Activated CD8-positive, alpha-beta memory T cell treated with anti-CD3 and anti-CD28 coated beads, Interleukin-2, amount 10 ng/mL, durations not matched to agents 7 days and 5 days (primary cell): Measurements from ENCODE around the gene TGM4. TPM values are rescaled to one million over a fixed set of nuclear protein-coding genes. Genes with fewer than 3 reads are reported as not detected.

ENCODE experiments used
- ATAC-seq: fragments of 150-1000 bp; cut with Tn5 transposase; one replicate; pipeline ENCODE4 v1.10.0; 2021; ENCODE audit warnings: moderate library complexity
- CTCF ChIA-PET: fragments of 350-600 bp; sonication (Branson Sonifier 250); formaldehyde crosslinking; loops from one replicate; lab custom pipeline; 2021; ENCODE audit warnings: antibody characterized with exemption; lab: Charles Lee
- DNase-seq: peaks from one replicate; pipeline ENCODE4 v3.0.0-alpha.2; 2020
- H3K27ac Mint-ChIP-seq: one replicate; pipeline ENCODE4 v1.8.0; 2021; ENCODE audit warnings: mild to moderate bottlenecking, mixed read lengths
- H3K27me3 Mint-ChIP-seq: one replicate; pipeline ENCODE4 v1.8.0; 2021; ENCODE audit warnings: mixed read lengths
- H3K36me3 Mint-ChIP-seq: one replicate; pipeline ENCODE4 v1.8.0; 2021; ENCODE audit warnings: mild to moderate bottlenecking, mixed read lengths
- H3K4me1 Mint-ChIP-seq: one replicate; pipeline ENCODE4 v1.8.0; 2021; ENCODE audit warnings: mixed read lengths
- H3K4me3 Mint-ChIP-seq: one replicate; pipeline ENCODE4 v1.8.0; 2021; ENCODE audit warnings: mild to moderate bottlenecking, moderate library complexity, mixed read lengths
- H3K9me3 Mint-ChIP-seq: one replicate; pipeline ENCODE4 v1.8.0; 2022; ENCODE audit warnings: low read depth, mixed read lengths
- total RNA-seq, 2 experiments: library from RNA; stranded (reverse); gene quantifications; one replicate each; pipeline ENCODE4 v1.2.3, GENCODE V29; 2021

The TGM4 gene
- total RNA-seq, 2 experiments from 2014 or later: not detected

GRCh38 chr3:44955917-44956316 is 81.5 kb downstream of the TGM4 start:
- ATAC-seq (no peak), DNase-seq (no peak)
- H3K27ac Mint-ChIP-seq: no peak overlapping the region
- H3K4me1 Mint-ChIP-seq: peaks cover 14% of the 10 kb centered on the region
- no peaks in the 10 kb centered on the region for H3K27me3 Mint-ChIP-seq
- H3K36me3 Mint-ChIP-seq: peaks cover 9% of the 10 kb centered on the region
- H3K9me3 Mint-ChIP-seq: no peaks in the 10 kb centered on the region
- H3K4me3 Mint-ChIP-seq: no peak overlapping the region
- CTCF ChIA-PET: no interaction called here

GRCh38 chr3:44957986-44958385 is 83.6 kb downstream of the TGM4 start:
- H3K27me3 Mint-ChIP-seq: no peaks in the 10 kb centered on the region
- peaks cover 8% of the 10 kb centered on the region for H3K36me3 Mint-ChIP-seq
- H3K27ac Mint-ChIP-seq: no peak overlapping the region
- ATAC-seq (no peak), DNase-seq (no peak)
- CTCF ChIA-PET: no interaction called here
- H3K4me3 Mint-ChIP-seq: no peak overlapping the region
- no peaks in the 10 kb centered on the region for H3K9me3 Mint-ChIP-seq
- H3K4me1 Mint-ChIP-seq: peaks cover 17% of the 10 kb centered on the region

- peaks cover 8% of the 10 kb centered on the region for H3K36me3 Mint-ChIP-seq
- no peak overlapping the region for H3K4me3 Mint-ChIP-seq
- no peak overlapping the region for H3K27ac Mint-ChIP-seq
- DNase-seq (no peak), ATAC-seq (no peak)
- CTCF ChIA-PET: no interaction called here
- H3K4me1 Mint-ChIP-seq: peaks cover 17% of the 10 kb centered on the region
- no peaks in the 10 kb centered on the region for H3K27me3 Mint-ChIP-seq
- H3K9me3 Mint-ChIP-seq: no peaks in the 10 kb centered on the region
Observed at GRCh38 chr3:44958386-44958785, 84.0 kb downstream of the TGM4 start.

GRCh38 chr3:44960387-44961026 is 86.1 kb downstream of the TGM4 start:
- no peaks in the 10 kb centered on the region for H3K9me3 Mint-ChIP-seq
- H3K4me3 Mint-ChIP-seq: no peak overlapping the region
- no peaks in the 10 kb centered on the region for H3K27me3 Mint-ChIP-seq
- no peak for DNase-seq
- peaks cover 20% of the 10 kb centered on the region for H3K4me1 Mint-ChIP-seq
- CTCF ChIA-PET: no interaction called here
- no peak for ATAC-seq
- H3K36me3 Mint-ChIP-seq: peaks cover 8% of the 10 kb centered on the region
- H3K27ac Mint-ChIP-seq: no peak overlapping the region

- ATAC-seq (no peak), DNase-seq (no peak)
- Mint-ChIP-seq H3K27ac (no peak overlapping the region), H3K4me3 (no peak overlapping the region), H3K4me1 (peaks cover 27% of the 10 kb centered on the region), H3K27me3 (no peaks in the 10 kb centered on the region), H3K9me3 (no peaks in the 10 kb centered on the region), H3K36me3 (peaks cover 11% of the 10 kb centered on the region)
- CTCF ChIA-PET: no interaction called here
Observed at GRCh38 chr3:44961888-44962287, 87.5 kb downstream of the TGM4 start.

- Mint-ChIP-seq H3K27me3 (no peaks in the 10 kb centered on the region), H3K36me3 (peaks cover 6% of the 10 kb centered on the region), H3K9me3 (no peaks in the 10 kb centered on the region), H3K4me3 (no peak overlapping the region), H3K27ac (no peak overlapping the region), H3K4me1 (peaks cover 36% of the 10 kb centered on the region)
- DNase-seq (no peak), ATAC-seq (no peak)
- CTCF ChIA-PET: no interaction called here
Observed at GRCh38 chr3:44962621-44963393, 88.4 kb downstream of the TGM4 start.

GRCh38 chr3:44963571-44964325 is 89.3 kb downstream of the TGM4 start:
- H3K4me3 Mint-ChIP-seq: no peak overlapping the region
- no peak overlapping the region for H3K27ac Mint-ChIP-seq
- CTCF ChIA-PET: no interaction called here
- ATAC-seq (no peak), DNase-seq (no peak)
- H3K4me1 Mint-ChIP-seq: peaks cover 45% of the 10 kb centered on the region
- no peaks in the 10 kb centered on the region for H3K9me3 Mint-ChIP-seq
- peaks cover 4% of the 10 kb centered on the region for H3K36me3 Mint-ChIP-seq
- no peaks in the 10 kb centered on the region for H3K27me3 Mint-ChIP-seq

Other genes with a start within 250 kb of the TGM4 start
- 10 to 100 TPM; 12.7 to 13.8 TPM for gene ZNF197, start 249.6 kb upstream of the TGM4 start, total RNA-seq
- gene ZNF35, start 225.9 kb upstream of the TGM4 start, total RNA-seq: 1 to 10 TPM; 4.8 to 6.2 TPM
- 1 to 10 TPM; 1.1 to 1.3 TPM for gene ZNF502, start 161.9 kb upstream of the TGM4 start, total RNA-seq
- 1 to 10 TPM; 1.1 to 2.5 TPM for gene ZNF501, start 145.0 kb upstream of the TGM4 start, total RNA-seq
- gene KIAA1143, start 113.0 kb upstream of the TGM4 start, total RNA-seq: 10 to 100 TPM; 22.3 to 32.8 TPM
- gene KIF15, start 112.8 kb upstream of the TGM4 start, total RNA-seq: 10 to 100 TPM; 48.7 to 60.6 TPM
- 1 to 10 TPM; 8.0 to 8.6 TPM for gene TMEM42, start 12.7 kb upstream of the TGM4 start, total RNA-seq
- gene ZDHHC3, start 101.6 kb downstream of the TGM4 start, total RNA-seq: 10 to 100 TPM; 54.0 to 54.9 TPM
- 10 to 100 TPM; 51.3 to 66.1 TPM for gene EXOSC7, start 101.6 kb downstream of the TGM4 start, total RNA-seq
- gene CLEC3B, start 151.7 kb downstream of the TGM4 start, total RNA-seq: not detected